Measurements from ENCODE around the gene WDR59.

The WDR59 gene

DNA sequence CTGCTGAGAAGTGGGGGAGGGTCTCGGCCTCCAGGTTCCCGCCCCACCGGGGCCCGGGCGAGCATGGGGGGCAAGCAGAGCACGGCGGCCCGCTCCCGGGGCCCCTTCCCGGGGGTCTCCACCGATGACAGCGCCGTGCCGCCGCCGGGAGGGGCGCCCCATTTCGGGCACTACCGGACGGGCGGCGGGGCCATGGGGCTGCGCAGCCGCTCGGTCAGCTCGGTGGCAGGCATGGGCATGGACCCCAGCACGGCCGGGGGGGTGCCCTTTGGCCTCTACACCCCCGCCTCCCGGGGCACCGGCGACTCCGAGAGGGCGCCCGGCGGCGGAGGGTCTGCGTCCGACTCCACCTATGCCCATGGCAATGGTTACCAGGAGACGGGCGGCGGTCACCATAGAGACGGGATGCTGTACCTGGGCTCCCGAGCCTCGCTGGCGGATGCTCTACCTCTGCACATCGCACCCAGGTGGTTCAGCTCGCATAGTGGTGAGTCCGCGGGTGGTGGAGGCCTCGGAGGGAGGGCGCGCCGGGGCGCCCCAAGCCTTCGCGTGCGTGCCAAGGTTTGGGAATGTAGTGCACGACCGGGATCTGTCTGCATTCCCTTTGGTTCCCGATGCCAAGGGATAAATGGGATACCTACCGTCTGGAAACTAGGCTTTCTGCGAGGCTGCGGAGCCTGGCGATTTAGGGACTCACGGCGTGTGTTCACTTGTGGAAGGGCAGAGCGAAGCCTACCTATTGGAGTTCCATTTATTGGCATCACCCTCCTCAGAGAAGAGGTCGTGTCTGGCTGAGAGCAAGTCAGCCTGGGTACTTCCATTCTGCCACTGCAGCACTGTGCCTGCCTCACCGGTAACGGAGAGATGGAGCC, 14.9 kb upstream of the WDR59 start:
- peak overlapping the region; percentile 76 for H3K9ac ChIP-seq (ENCODE audit: low read length)
- H3K9me3 ChIP-seq (ENCODE audit: insufficient read depth, low read depth, low read length) = no peaks in the 10 kb centered on the region
- peak overlapping the region; percentile 53 for H3K4ac ChIP-seq (ENCODE audit: low read depth, low read length)
- H3K14ac ChIP-seq (ENCODE audit: low read length) = peak overlapping the region; percentile 90
- peak overlapping the region; percentile 35 for H3K27ac ChIP-seq (ENCODE audit: low read depth, low read length)
- peak overlapping the region; percentile 32 for H4K8ac ChIP-seq (ENCODE audit: low read depth, low read length)
- H2BK5ac ChIP-seq (ENCODE audit: low read depth, low read length, poor library complexity) = peak overlapping the region; percentile 90
- H2BK120ac ChIP-seq (ENCODE audit: insufficient read depth, low read length, poor library complexity) = peak overlapping the region; percentile 68
- peak overlapping the region; percentile 85 for H3K4me3 ChIP-seq (ENCODE audit: low read depth, low read length)
- H2BK12ac ChIP-seq (ENCODE audit: low read length) = no peak overlapping the region
- H3K4me2 ChIP-seq (ENCODE audit: low read length) = peak overlapping the region; percentile 98
- H3K18ac ChIP-seq (ENCODE audit: low read length) = peak overlapping the region; percentile 4
- peak overlapping the region; percentile 68 for H2AFZ ChIP-seq (ENCODE audit: insufficient read depth, low read length, poor library complexity)
- H4K91ac ChIP-seq (ENCODE audit: low read depth, low read length) = peak overlapping the region; percentile 91
- H4K12ac ChIP-seq (ENCODE audit: low read depth, low read length) = peak overlapping the region; percentile 61
- no peak overlapping the region for H3K23ac ChIP-seq (ENCODE audit: low read length)
- H3K4me1 ChIP-seq (ENCODE audit: control insufficient read depth in 1 of 2, insufficient read depth in 2 of 2, low read length in 2 of 2) = peaks cover 21 to 34% of the 10 kb centered on the region in 2 experiments
- DNase-seq = peak; percentile 32 to 58
- no peaks in the 10 kb centered on the region for H3K36me3 ChIP-seq (ENCODE audit: control insufficient read depth in 1 of 2, insufficient read depth in 2 of 2, low read length in 2 of 2)
- H3K79me2 ChIP-seq (ENCODE audit: control insufficient read depth, insufficient read depth, low read length, poor library complexity) = peaks cover 15% of the 10 kb centered on the region
- no peaks in the 10 kb centered on the region for H3K27me3 ChIP-seq (ENCODE audit: insufficient read depth, low read length)
- no CpG with 5 or more reads among the region's 71 CpGs for WGBS (ENCODE audit: extremely low coverage, insufficient coverage, insufficient read length)
- peak overlapping the region; percentile 69 for H2AK5ac ChIP-seq (ENCODE audit: low read length)
- peaks cover 6% of the 10 kb centered on the region for H3K79me1 ChIP-seq (ENCODE audit: low read length)

GRCh38 chr16:74999219-74999608, 14.3 kb upstream of the WDR59 start:
- H4K8ac ChIP-seq (ENCODE audit: low read depth, low read length) = peak overlapping the region; percentile 75
- peaks cover 6% of the 10 kb centered on the region for H3K79me1 ChIP-seq (ENCODE audit: low read length)
- H3K4ac ChIP-seq (ENCODE audit: low read depth, low read length) = peak overlapping the region; percentile 53
- H3K9me3 ChIP-seq (ENCODE audit: insufficient read depth, low read depth, low read length) = no peaks in the 10 kb centered on the region
- no peak overlapping the region for H2BK12ac ChIP-seq (ENCODE audit: low read length)
- no CpG with 5 or more reads among the region's 44 CpGs for WGBS (ENCODE audit: extremely low coverage, insufficient coverage, insufficient read length)
- peak overlapping the region; percentile 90 for H3K9ac ChIP-seq (ENCODE audit: low read length)
- peak overlapping the region; percentile 60 for H3K18ac ChIP-seq (ENCODE audit: low read length)
- H3K27me3 ChIP-seq (ENCODE audit: insufficient read depth, low read length) = no peaks in the 10 kb centered on the region
- peak overlapping the region; percentile 50 for H4K12ac ChIP-seq (ENCODE audit: low read depth, low read length)
- H2AK5ac ChIP-seq (ENCODE audit: low read length) = peak overlapping the region; percentile 69
- peak overlapping the region; percentile 90 for H2BK5ac ChIP-seq (ENCODE audit: low read depth, low read length, poor library complexity)
- peaks cover 21 to 34% of the 10 kb centered on the region in 2 experiments for H3K4me1 ChIP-seq (ENCODE audit: control insufficient read depth in 1 of 2, insufficient read depth in 2 of 2, low read length in 2 of 2)
- peak overlapping the region; percentile 68 for H2AFZ ChIP-seq (ENCODE audit: insufficient read depth, low read length, poor library complexity)
- peak overlapping the region; percentile 85 for H3K27ac ChIP-seq (ENCODE audit: low read depth, low read length)
- H4K91ac ChIP-seq (ENCODE audit: low read depth, low read length) = peak overlapping the region; percentile 91
- H2BK120ac ChIP-seq (ENCODE audit: insufficient read depth, low read length, poor library complexity) = peak overlapping the region; percentile 68
- H3K79me2 ChIP-seq (ENCODE audit: control insufficient read depth, insufficient read depth, low read length, poor library complexity) = peaks cover 12% of the 10 kb centered on the region
- H3K36me3 ChIP-seq (ENCODE audit: control insufficient read depth in 1 of 2, insufficient read depth in 2 of 2, low read length in 2 of 2) = no peaks in the 10 kb centered on the region
- H3K4me3 ChIP-seq (ENCODE audit: low read depth, low read length) = peak overlapping the region; percentile 85
- no peak overlapping the region for H3K23ac ChIP-seq (ENCODE audit: low read length)
- DNase-seq = peak in 1 of 2 donors; percentile 53
- peak overlapping the region; percentile 98 for H3K4me2 ChIP-seq (ENCODE audit: low read length)
- H3K14ac ChIP-seq (ENCODE audit: low read length) = peak overlapping the region; percentile 90

DNA sequence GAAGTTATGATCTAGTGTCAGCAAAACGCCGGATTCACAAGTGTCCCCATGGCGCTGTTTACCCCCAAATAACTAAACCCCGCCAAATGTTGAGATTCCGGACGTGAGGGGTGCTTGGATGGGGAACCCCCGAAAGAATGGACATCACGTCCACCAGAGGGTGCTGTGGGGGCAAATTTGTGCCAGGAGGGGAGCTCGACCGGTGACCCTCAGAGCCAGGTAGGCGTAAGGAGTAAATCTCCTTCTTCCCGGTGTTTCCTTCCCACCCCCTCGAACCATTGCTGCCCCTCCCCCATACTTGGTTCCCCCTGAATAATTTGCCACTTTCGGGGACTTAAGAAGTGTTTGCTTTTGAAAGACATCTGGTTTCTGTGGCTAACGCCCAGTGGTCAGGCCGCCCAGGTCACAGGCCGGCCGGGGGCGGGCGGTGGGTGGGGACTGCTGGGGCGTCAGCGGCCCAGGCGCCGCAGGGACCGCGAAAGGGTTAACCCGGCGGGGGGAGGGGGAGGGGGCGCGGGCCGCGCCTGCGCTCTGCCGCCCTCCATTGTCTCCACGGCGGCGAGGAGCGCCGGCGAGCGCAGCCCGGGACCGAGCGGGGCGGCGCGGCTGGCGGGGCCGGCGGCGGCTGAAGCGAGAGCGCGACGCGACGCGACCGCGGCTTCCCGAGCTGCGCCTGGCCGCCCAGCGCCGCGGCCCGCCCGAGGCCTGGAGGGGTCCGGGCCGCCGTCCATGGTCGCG, 13.7 kb upstream of the WDR59 start, which contains the start of gene ZNRF1:
Gene ZNRF1 (plus strand): TSS at position 544 of the 738 bp plus-strand sequence. CDS start 648 bp downstream, outside the sequence.
- Histone ChIP-seq H3K18ac (ENCODE audit: low read length) (peak within 1 kb of the TSS; percentile 60), H3K27ac (ENCODE audit: low read depth, low read length) (peak within 1 kb of the TSS; percentile 85), H3K79me2 (ENCODE audit: control insufficient read depth, insufficient read depth, low read length, poor library complexity) (peaks cover 11% of the 10 kb centered on the region), H3K79me1 (ENCODE audit: low read length) (peaks cover 6% of the 10 kb centered on the region), H3K4me3 (ENCODE audit: low read depth, low read length) (peak within 1 kb of the TSS; percentile 85), H4K91ac (ENCODE audit: low read depth, low read length) (peak within 1 kb of the TSS; percentile 91), H2AFZ (ENCODE audit: insufficient read depth, low read length, poor library complexity) (peak within 1 kb of the TSS; percentile 68), H3K9ac (ENCODE audit: low read length) (peak within 1 kb of the TSS; percentile 90), H2AK5ac (ENCODE audit: low read length) (peak within 1 kb of the TSS; percentile 69), H3K36me3 (ENCODE audit: control insufficient read depth in 1 of 2, insufficient read depth in 2 of 2, low read length in 2 of 2) (no peaks in the 10 kb centered on the region), H3K9me3 (ENCODE audit: insufficient read depth, low read depth, low read length) (no peaks in the 10 kb centered on the region), H3K4ac (ENCODE audit: low read depth, low read length) (peak within 1 kb of the TSS; percentile 53), H3K4me2 (ENCODE audit: low read length) (peak within 1 kb of the TSS; percentile 98), H2BK12ac (ENCODE audit: low read length) (peak within 1 kb of the TSS; percentile 85), H2BK120ac (ENCODE audit: insufficient read depth, low read length, poor library complexity) (peak within 1 kb of the TSS; percentile 68), H4K8ac (ENCODE audit: low read depth, low read length) (peak within 1 kb of the TSS; percentile 75), H3K23ac (ENCODE audit: low read length) (no peak within 1 kb of the TSS), H3K27me3 (ENCODE audit: insufficient read depth, low read length) (no peaks in the 10 kb centered on the region), H3K14ac (ENCODE audit: low read length) (peak within 1 kb of the TSS; percentile 90), H4K12ac (ENCODE audit: low read depth, low read length) (peak within 1 kb of the TSS; percentile 61), H3K4me1 (ENCODE audit: control insufficient read depth in 1 of 2, insufficient read depth in 2 of 2, low read length in 2 of 2) (peaks cover 17 to 31% of the 10 kb centered on the region in 2 experiments), H2BK5ac (ENCODE audit: low read depth, low read length, poor library complexity) (peak within 1 kb of the TSS; percentile 90)
- no CpG with 5 or more reads among the region's 73 CpGs for WGBS (ENCODE audit: extremely low coverage, insufficient coverage, insufficient read length)
- peak; percentile 77 to 86 for DNase-seq

DNA sequence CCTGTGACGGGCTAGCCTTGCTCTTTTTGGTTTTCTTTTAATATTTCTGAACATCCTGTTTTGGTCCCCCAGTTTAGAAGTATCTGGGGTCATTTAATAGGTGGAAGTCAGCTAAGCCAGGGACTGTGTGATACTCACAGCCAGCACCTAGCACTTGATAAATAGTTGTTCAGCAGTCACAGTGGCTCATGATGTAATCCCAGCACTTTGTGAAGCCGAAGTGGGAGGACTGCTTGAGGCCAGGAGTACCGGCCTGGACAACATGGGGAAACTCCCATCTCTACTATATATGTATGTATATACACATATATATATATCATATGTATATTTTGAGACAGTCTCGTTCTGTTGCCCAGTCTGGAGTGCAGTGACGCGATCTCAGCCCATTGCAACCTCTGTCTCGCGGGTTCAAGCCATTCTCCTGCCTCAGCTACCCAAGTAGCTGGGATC, 12.1 kb upstream of the WDR59 start:
- Histone ChIP-seq H4K8ac (ENCODE audit: low read depth, low read length) (no peak overlapping the region), H3K4ac (ENCODE audit: low read depth, low read length) (no peak overlapping the region), H3K23ac (ENCODE audit: low read length) (no peak overlapping the region), H2AK5ac (ENCODE audit: low read length) (no peak overlapping the region), H3K36me3 (ENCODE audit: control insufficient read depth in 1 of 2, insufficient read depth in 2 of 2, low read length in 2 of 2) (no peaks in the 10 kb centered on the region), H3K9ac (ENCODE audit: low read length) (no peak overlapping the region), H3K9me3 (ENCODE audit: insufficient read depth, low read depth, low read length) (no peaks in the 10 kb centered on the region), H4K12ac (ENCODE audit: low read depth, low read length) (no peak overlapping the region), H2BK12ac (ENCODE audit: low read length) (no peak overlapping the region), H3K4me2 (ENCODE audit: low read length) (no peak overlapping the region), H3K4me3 (ENCODE audit: low read depth, low read length) (no peak overlapping the region), H3K79me1 (ENCODE audit: low read length) (peaks cover 6% of the 10 kb centered on the region), H3K18ac (ENCODE audit: low read length) (no peak overlapping the region), H2BK5ac (ENCODE audit: low read depth, low read length, poor library complexity) (no peak overlapping the region), H3K27me3 (ENCODE audit: insufficient read depth, low read length) (no peaks in the 10 kb centered on the region), H2AFZ (ENCODE audit: insufficient read depth, low read length, poor library complexity) (no peak overlapping the region), H3K79me2 (ENCODE audit: control insufficient read depth, insufficient read depth, low read length, poor library complexity) (peaks cover 11% of the 10 kb centered on the region), H2BK120ac (ENCODE audit: insufficient read depth, low read length, poor library complexity) (no peak overlapping the region), H3K14ac (ENCODE audit: low read length) (no peak overlapping the region), H3K4me1 (ENCODE audit: control insufficient read depth in 1 of 2, insufficient read depth in 2 of 2, low read length in 2 of 2) (peaks cover 9 to 15% of the 10 kb centered on the region in 2 experiments), H4K91ac (ENCODE audit: low read depth, low read length) (no peak overlapping the region), H3K27ac (ENCODE audit: low read depth, low read length) (no peak overlapping the region)
- no CpG with 5 or more reads among the region's 8 CpGs for WGBS (ENCODE audit: extremely low coverage, insufficient coverage, insufficient read length)
- DNase-seq = peak; percentile 65 to 70

Data from trophoblast cell (in vitro differentiated cells and primary cell).